DOHH2 (cell line): ENCODE results near the gene UPK1A.

ENCODE experiments used
- CTCF ChIP-seq: fragments of 200-600 bp; sonication (generic); IDR thresholded peaks from one replicate; pipeline ENCODE4 v1.5.1; 2014; ENCODE audit warnings: antibody characterized with exemption, mild to moderate bottlenecking, low read depth, low read length; ENCODE audit not compliant: poor library complexity, severe bottlenecking
- EZH2phosphoT487 ChIP-seq: fragments of 200-600 bp; sonication (generic); IDR thresholded peaks from 2 replicates; pipeline ENCODE4 v1.6.1; 2017; ENCODE audit warnings: borderline replicate concordance, mild to moderate bottlenecking, antibody characterized with exemption, low read length, moderate library complexity, mixed read lengths

GRCh38 chr19:35723671-35724070 lies 57.4 kb downstream of the UPK1A start:
- TF ChIP-seq CTCF, result no peak
- no peak for TF ChIP-seq EZH2phosphoT487
